ENCODE data around the gene FOXO6.
"Not testable (repeated sequence)": the region's sequence is repeated elsewhere in the genome, so short reads cannot be mapped to it uniquely, and the experiment has no call there.

FOXO6 gene

GRCh38 chr1:41329662-41330587 is 31.3 kb upstream of the FOXO6 start:
- no peak for DNase-seq

- no peak for DNase-seq
Observed at GRCh38 chr1:41330588-41331545, 30.4 kb upstream of the FOXO6 start.

- DNase-seq: no peak
Observed at GRCh38 chr1:41331546-41331917, 29.7 kb upstream of the FOXO6 start.

GRCh38 chr1:41332161-41332560 is 29.1 kb upstream of the FOXO6 start:
- not testable (repeated sequence) for DNase-seq

DNA sequence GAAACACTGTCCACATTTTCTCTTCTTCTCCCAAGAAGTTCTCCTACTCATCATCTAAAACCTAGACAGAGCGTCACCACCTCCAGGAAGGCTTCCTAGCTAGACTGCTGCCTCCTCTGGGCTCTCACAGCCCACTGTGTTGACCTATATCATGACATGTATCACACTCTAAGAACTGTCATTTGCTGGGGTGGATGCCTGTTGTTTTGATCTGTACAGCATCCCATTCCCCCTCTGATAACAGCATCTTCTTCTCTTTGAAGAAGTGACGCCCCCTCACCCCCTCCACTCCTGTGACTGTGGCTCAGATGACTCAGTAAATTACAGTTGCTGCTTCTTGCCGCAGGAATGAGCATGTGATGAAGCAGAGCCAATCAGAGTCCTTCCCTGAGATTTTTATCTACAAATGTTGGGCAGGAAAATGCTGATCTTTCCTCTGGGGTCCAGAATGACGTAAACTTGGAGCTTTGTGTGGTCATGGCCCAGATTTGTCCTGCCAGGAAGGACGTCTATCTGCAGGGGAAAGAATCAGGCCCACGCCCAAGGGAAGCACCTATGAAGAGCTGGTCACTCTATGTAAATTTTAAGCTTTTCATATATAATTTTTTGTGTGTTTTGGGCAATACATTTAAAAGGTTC is 28.0 kb upstream of the FOXO6 start:
- no peak for DNase-seq

DNA sequence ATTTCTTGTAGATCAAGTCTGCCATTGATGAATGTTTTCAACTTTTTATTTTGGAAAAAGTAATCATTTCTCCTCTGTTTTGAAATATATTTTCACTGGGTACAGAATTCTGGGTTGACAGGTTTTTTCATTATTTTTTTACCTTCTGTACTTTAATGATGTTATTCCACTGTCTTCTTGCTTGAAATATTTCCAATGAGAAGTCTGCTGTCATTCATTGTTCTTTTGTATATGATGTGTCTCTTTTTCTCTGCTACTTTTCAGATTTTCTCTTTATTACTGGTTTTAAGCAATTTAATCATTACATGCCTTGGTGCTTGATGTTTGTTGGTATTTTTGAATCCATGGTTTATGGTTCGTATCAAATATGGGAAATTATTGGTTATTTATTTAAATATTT is 22.4 kb upstream of the FOXO6 start:
- no peak for DNase-seq

DNA sequence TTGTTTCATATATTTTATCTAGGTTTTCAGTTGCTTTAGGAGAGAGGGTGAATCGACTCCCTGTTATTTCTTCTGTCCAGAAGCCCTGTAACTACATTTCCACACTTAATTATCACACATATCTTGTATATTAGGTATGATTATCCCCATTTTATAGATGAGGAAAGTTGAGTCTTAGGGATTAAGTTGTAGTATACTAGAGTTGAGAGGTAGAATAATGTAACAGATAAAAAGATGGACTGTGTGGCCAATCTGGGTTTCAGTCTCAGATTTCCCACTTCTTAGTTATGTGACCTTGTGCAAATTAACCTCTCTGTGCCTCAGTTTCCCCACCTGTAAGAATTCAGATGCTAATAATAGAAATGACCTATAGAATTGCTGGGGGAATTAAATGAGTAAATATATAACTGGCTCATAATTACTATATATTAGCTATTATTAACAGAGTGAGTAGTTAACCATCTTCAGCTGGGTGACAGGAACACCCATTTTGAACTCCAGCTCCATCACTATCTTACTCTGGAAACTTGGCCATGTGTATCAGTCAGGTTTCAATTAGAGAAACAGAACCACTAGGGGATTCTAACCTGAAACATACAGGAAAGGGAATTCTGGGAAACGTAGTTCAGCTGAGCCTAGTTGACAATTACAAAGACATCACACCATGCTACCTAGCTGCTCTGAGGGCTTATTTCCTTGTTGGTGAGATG is 20.4 kb upstream of the FOXO6 start:
- DNase-seq: no peak

DNA sequence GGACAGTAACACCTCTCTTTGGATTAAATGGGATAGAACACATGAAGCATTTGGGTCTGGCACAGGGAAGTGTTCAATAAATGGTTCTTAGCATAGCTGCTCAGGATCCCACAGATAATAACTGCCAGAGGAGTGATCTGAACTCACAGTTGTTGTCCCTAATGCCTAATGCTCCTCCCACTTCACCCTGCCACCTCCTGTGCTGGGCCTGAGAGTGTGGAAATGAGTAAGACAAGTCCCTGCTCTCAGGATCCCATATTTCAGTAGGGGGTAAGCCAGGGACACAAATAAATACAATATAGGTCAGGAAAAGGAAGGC is 19.9 kb upstream of the FOXO6 start:
- no peak for DNase-seq

DNA sequence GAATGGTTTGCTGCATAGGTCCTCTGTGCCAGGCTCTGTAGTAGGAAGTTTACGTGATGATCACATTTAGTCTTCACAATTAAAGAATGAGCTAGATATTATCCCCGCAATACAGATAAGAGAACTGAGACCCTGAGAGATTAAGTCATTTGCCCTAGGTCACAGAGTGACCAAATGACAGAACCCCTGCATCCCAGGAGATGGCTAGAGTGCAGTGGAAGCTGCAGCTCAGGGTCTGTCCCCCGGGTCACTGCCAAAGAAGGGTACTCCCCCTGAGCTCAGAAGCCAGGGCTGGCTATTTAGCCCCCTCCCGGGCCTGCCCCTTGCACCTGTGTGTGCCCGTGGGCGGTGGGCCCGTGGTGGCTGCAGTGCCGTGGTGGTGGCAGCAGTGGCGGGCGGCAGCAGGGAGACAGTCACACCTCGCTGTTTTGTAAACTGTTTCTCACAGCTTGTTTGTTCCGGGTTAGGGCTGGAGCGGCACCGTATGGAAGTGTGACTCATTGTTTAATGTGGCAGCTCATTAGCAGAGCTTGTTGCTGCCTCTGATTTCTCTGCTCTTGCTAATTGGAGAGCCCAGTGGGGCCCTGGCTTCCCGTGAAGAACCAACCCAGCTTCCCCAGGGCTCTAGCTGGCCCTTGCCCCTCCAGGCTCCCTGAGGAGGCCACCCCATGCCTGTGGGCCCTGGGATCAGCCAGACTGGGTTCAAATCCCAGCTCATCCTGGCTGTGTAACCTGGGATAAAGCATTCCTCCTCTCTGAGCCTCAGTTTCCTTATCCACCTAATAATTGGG is 19.3 kb upstream of the FOXO6 start:
- DNase-seq: no peak

DNA sequence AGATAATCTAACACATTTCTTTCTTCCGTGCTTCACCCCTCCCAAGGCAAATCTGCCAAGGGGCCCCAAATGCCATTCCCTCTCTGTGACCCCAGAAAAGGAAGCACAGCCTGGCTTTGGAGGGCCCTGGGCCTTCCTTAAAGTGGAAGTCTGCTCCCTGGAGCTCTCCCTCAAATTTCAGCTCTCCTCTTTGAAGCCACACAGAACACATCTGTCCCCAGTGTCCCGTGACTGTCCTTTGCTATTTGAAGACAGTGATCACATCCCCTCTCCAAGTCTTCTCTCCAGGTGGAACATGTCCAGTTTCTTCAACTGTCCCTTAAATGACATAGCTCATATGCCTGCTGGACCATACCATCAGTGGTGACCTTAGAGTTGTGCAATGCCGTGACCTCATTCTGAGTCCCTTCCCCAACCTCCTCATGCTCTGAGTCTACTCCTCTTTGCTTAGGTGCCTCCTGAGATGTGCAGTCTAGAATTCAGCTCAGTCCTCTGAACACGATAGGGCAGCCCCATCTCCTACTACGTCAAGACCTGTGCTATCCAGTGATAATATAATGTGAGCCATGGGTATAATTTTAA is 18.4 kb upstream of the FOXO6 start:
- no peak for DNase-seq

DNA sequence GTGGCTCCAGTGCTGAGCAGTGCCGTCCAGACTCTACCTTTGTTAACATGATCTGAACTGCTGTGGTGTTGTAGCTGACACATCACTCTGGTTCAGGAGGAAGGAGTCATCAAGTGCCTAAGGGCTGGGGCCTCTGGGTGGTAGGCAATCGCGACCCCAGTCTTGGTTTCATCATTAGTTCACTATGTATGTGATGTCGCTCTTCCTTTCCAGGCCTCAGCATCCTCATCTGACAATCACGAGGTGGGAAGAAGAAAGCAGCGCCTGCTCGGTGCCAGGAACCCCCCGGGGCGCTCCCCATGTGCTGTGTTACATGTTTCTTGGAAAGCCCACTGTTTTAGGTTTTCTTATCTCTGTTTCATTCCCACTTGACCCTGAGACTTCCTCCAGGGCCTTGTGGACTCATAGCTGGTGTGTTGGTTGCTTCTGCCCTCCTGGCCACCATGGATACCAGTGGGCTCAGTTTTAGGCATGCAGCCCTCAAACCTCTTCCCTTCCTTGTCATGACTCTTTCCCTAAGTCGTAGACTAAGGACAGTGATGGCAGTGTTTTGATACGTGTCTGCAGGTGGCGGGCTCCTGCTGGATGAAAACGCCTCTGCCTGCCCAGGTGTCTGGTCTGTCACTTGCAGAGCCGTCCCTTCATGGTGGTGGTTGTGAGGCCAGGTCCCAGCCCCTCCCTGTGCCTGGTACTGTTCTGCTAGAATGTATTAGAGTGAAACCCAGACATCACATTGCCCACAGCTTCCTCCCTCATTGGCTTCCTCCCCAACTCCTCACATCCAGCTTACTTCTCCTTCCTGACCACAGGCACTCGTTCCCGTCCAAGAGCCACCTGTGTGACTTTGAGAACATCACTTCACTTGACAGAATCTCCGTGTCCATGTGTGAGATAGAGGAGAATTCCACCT is 17.2 kb upstream of the FOXO6 start:
- no peak for DNase-seq

GRCh38 chr1:41344708-41345159 is 16.5 kb upstream of the FOXO6 start:
- no peak for DNase-seq

GRCh38 chr1:41345434-41346075 is 15.7 kb upstream of the FOXO6 start:
- no peak for DNase-seq

DNA sequence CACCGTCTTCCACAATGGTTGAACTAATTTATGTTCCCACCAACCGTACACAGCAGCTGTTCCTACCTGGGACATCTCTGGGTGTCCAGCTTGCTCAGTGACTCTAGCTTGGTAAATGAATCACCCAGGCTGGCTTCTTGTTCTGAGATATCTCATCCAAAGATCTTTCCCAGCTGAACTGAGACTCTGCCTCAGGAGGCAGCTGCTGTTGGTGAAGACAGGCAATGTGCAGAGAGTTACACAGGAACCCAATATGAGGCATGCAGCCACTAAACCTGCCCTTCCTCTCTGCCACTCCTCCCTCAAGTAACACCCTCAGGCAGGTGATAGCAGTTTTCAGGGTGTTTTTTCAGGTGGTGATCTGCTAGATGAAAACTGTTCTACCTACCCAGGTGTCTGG is 14.0 kb upstream of the FOXO6 start:
- DNase-seq: no peak

DNA sequence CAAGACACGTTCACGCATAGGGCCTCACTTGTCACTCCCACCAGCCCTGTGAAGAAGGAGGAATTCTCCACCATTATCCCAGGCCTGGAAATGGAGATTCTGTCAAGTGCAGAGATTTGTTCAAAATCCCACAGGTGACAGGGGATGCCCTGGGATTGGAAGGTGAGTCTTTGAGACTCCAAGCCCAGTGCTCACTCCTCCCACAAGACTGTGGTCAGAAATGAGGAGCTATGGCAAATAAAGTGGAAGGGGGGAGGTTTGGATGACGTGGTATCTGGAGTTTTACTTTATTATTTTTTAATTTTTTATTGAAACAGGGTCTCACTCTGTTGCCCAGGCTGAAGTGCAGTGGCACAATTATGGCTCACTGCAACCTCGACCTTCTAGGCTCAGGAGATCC is 12.8 kb upstream of the FOXO6 start:
- no peak for DNase-seq

DNA sequence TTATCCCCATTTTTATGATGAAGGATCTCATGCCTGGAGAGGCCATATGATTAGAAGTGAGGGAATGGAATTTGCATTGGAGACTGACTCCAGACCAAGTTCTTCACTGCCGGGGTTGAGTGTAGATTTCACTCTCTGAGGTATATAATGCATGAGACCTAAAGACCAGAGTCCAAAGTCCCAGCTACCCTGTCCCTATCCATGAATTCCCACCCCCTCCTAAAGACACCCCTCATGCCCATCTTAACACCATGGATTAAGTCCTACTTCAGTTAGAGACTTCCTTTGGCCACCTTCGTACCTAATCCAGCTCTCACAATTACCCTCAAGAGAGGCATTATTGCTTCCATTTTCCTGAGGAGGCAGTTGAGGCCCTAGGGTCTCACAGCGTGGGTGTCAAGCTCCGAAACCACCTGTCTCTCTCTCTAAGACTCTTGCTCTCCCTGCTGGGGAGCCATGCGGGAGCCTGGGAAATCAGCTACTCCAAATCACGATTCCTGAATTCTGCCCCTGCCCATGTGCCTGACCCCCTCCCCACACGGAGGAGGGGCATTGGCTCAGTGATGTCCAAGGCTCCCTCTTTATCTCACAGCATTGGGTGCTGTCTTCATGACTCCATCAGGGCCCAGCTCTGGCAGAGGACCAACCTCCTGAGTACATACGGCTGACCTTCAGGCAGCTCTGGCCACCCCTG is 11.7 kb upstream of the FOXO6 start:
- no peak for DNase-seq

DNA sequence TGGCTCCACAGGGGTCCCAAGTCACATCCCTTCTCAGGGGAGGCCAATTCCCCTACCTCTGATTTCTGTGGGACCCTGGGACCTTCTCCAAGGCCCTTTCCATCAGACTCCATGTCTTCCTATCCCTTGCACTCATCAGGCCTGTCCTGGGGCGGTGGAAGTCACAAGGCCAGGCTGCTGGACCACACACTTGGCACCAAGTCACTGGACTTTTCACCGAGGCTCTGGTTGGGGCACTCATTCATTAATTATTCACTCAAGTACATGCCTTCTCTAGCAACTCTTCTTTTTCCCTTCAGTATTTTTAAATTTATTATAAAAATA is 11.2 kb upstream of the FOXO6 start:
- DNase-seq: no peak

- DNase-seq: no peak
Observed at GRCh38 chr1:41351262-41352151, 9.7 kb upstream of the FOXO6 start.
